ES-I3 (cell line): ENCODE measurements around the gene AGBL2.
"Not testable (repeated sequence)": the region's sequence is repeated elsewhere in the genome, so short reads cannot be mapped to it uniquely, and the experiment has no call there.

Experiments used
- H3K36me3 ChIP-seq: 2 replicates; pipeline ENCODE4 v1.6.1; 2013; ENCODE audit warnings: mild to moderate bottlenecking, low read length, control low read depth, moderate library complexity; ENCODE audit not compliant: insufficient read depth
- H3K4me1 ChIP-seq: 2 replicates; pipeline ENCODE4 v1.6.1; 2013; ENCODE audit warnings: mild to moderate bottlenecking, control low read depth, low read length; ENCODE audit not compliant: insufficient read depth
- H3K9ac ChIP-seq: 2 replicates; pipeline ENCODE4 v1.6.1; 2013; ENCODE audit warnings: low read depth, mild to moderate bottlenecking, low read length, moderate library complexity
- H3K9me3 ChIP-seq: 2 replicates; pipeline ENCODE4 v1.6.1; 2013; ENCODE audit warnings: mild to moderate bottlenecking, low read length, moderate library complexity; ENCODE audit not compliant: control insufficient read depth, insufficient read depth

AGBL2 gene

GRCh38 chr11:47715082-47715669 lies at the start of gene AGBL2:
AGBL2 (minus strand) TSS chr11:47715369; CDS start chr11:47714650, 719 bp downstream.
- Histone ChIP-seq H3K9ac (peak within 1 kb of the TSS; percentile 46; the same call in 1 of the 2 replicates), H3K9me3 (no peaks in the 10 kb centered on the region), H3K36me3 (peaks cover 16% of the 10 kb centered on the region), H3K4me1 (no peaks in the 10 kb centered on the region)

- H3K4me1 ChIP-seq, H3K9ac ChIP-seq, H3K9me3 ChIP-seq: not testable (repeated sequence)
- peaks cover 43% of the 10 kb centered on the region for H3K36me3 ChIP-seq
Measured at GRCh38 chr11:47759291-47759690, 44.1 kb upstream of the AGBL2 start.

- H3K4me1 ChIP-seq: no peaks in the 10 kb centered on the region
- H3K36me3 ChIP-seq: peaks cover 43% of the 10 kb centered on the region
- H3K9me3 ChIP-seq: no peaks in the 10 kb centered on the region
- H3K9ac ChIP-seq: no peak overlapping the region
Measured at GRCh38 chr11:47756208-47756607, 41.0 kb upstream of the AGBL2 start.

GRCh38 chr11:47750725-47751124 lies 35.6 kb upstream of the AGBL2 start:
- Histone ChIP-seq H3K9ac (no peak overlapping the region), H3K9me3 (no peaks in the 10 kb centered on the region), H3K4me1 (no peaks in the 10 kb centered on the region), H3K36me3 (peaks cover 43% of the 10 kb centered on the region)

- not testable (repeated sequence) for H3K9ac ChIP-seq, H3K9me3 ChIP-seq, H3K4me1 ChIP-seq
- H3K36me3 ChIP-seq: peaks cover 37% of the 10 kb centered on the region
Measured at GRCh38 chr11:47742494-47742893, 27.3 kb upstream of the AGBL2 start.

GRCh38 chr11:47737817-47738216 lies 22.6 kb upstream of the AGBL2 start:
- H3K9me3 ChIP-seq, H3K9ac ChIP-seq, H3K4me1 ChIP-seq: not testable (repeated sequence)
- H3K36me3 ChIP-seq: peaks cover 15% of the 10 kb centered on the region

GRCh38 chr11:47732271-47732670 lies 17.1 kb upstream of the AGBL2 start:
- H3K36me3 ChIP-seq: peaks cover 14% of the 10 kb centered on the region
- no peaks in the 10 kb centered on the region for H3K4me1 ChIP-seq
- no peak overlapping the region for H3K9ac ChIP-seq
- H3K9me3 ChIP-seq: no peaks in the 10 kb centered on the region

GRCh38 chr11:47731475-47731874 lies 16.3 kb upstream of the AGBL2 start:
- Histone ChIP-seq H3K36me3 (peaks cover 19% of the 10 kb centered on the region), H3K4me1 (no peaks in the 10 kb centered on the region)

GRCh38 chr11:47726878-47727514 lies 11.8 kb upstream of the AGBL2 start:
- H3K36me3 ChIP-seq: peaks cover 40% of the 10 kb centered on the region

More at GRCh38 chr11:47731475-47731874, 16.3 kb upstream of the AGBL2 start:
- H3K9me3 ChIP-seq: no peaks in the 10 kb centered on the region
- no peak overlapping the region for H3K9ac ChIP-seq

GRCh38 chr11:47726118-47726442 lies 10.9 kb upstream of the AGBL2 start:
- H3K9me3 ChIP-seq: no peaks in the 10 kb centered on the region
- peaks cover 38% of the 10 kb centered on the region for H3K36me3 ChIP-seq
- H3K4me1 ChIP-seq: no peaks in the 10 kb centered on the region
- H3K9ac ChIP-seq: no peak overlapping the region

More at GRCh38 chr11:47726878-47727514, 11.8 kb upstream of the AGBL2 start:
- H3K9me3 ChIP-seq: no peaks in the 10 kb centered on the region
- H3K9ac ChIP-seq: no peak overlapping the region
- H3K4me1 ChIP-seq: no peaks in the 10 kb centered on the region

GRCh38 chr11:47725442-47726117 lies 10.4 kb upstream of the AGBL2 start:
- H3K9me3 ChIP-seq: no peaks in the 10 kb centered on the region
- no peaks in the 10 kb centered on the region for H3K4me1 ChIP-seq
- peaks cover 38% of the 10 kb centered on the region for H3K36me3 ChIP-seq
- no peak overlapping the region for H3K9ac ChIP-seq

GRCh38 chr11:47724041-47724729 lies 9.0 kb upstream of the AGBL2 start:
- Histone ChIP-seq H3K36me3 (peaks cover 38% of the 10 kb centered on the region), H3K4me1 (no peaks in the 10 kb centered on the region), H3K9me3 (no peaks in the 10 kb centered on the region), H3K9ac (no peak overlapping the region)

- Histone ChIP-seq H3K9me3 (no peaks in the 10 kb centered on the region), H3K9ac (no peak overlapping the region), H3K4me1 (no peaks in the 10 kb centered on the region), H3K36me3 (peaks cover 43% of the 10 kb centered on the region)
Measured at GRCh38 chr11:47723041-47723440, 7.9 kb upstream of the AGBL2 start.

GRCh38 chr11:47720651-47721050 lies 5.5 kb upstream of the AGBL2 start:
- Histone ChIP-seq H3K9ac (no peak overlapping the region), H3K4me1 (no peaks in the 10 kb centered on the region), H3K36me3 (peaks cover 41% of the 10 kb centered on the region), H3K9me3 (no peaks in the 10 kb centered on the region)
